HG03095 (cell line): ENCODE data around the gene UBE2D4.
A peak's percentile ranks its signal among the peaks of the same experiment; 100 is the strongest.
"Not testable (repeated sequence)": the region's sequence is repeated elsewhere in the genome, so short reads cannot be mapped to it uniquely, and the experiment has no call there.

Experiments used
- ATAC-seq: cut with Tn5 transposase; IDR thresholded peaks from one replicate; pipeline ENCODE4 v1.9.1; 2021; ENCODE audit warnings: moderate library complexity; ENCODE audit not compliant: unreplicated experiment

Gene UBE2D4

DNA sequence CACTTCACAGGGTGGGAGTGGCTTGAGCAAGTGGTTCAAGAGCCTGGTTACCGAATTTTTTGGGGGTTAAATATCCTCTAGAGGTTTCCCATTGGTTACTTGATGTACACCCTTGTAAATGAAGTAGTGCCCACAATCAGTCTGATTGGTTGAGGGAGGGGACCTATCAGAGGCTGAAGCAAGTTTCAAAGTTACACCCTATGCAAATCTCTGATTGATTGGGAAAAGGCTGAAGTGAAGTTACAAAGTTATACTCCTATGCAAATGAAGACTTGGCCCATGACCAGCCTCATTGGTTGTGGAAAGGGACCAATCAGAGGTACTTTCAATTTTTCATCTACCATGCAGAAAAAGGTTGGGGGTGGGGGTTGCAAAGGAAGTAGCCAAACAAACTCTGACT is 34.7 kb downstream of the UBE2D4 start:
- no peak for ATAC-seq

DNA sequence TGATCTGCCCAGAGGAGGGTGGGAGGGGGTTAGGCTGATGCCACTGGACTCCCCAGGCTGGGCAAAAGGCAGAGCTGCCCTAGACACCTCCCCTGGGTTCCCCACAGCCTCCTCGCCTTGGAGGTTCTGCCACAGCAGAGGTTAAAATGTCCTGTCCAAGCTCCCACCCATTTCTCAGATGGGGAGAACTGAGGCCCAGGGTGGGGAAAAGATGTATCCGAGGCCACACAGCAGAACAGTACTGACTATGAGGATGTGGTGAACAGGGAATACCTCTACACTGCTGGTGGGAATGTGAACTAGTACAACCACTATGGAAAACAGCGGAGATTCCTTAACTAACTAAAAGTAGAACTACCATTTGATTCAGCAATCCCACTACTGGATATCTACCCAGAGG is 40.2 kb downstream of the UBE2D4 start:
- not testable (repeated sequence) for ATAC-seq

DNA sequence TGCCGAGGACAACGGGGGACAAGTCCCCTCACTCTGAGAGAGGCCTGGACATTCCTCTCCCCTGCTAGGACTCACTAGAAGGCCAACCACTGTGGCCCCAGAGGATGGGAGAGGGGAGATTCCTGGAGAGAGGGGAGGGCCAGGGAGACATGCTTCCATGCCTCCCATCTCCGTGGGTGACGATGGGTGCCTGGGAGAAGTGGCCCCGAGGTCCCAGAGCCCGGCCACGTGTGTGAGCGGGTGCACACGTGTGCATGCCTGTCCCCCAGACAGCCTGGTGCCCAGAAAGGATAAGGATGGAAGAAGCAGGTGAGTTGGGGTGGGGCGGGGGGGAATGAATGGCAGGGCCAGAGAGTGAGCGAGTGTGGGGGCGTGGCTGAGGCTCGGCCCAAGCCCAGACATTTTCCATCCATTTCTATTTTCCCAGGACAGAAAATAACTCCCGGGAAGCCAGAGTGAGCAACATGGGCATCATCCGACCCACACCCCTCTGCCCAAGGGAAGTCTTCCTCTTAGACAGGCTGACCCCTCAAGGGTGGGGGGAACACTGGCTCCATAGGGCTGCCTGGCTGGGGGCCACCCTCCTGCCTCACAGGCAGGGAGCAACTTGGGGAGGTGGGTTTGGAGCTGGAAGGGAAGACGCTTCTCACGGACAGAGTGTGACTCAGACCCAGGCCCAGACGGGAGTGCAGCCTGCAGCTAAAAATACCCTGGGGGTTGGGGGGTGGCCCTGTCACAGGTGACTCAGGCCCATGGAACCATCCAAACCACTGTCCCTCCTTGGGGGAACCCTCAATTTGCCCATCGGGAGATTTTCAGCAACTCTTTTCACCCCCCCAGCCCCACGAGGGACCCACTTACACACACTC is 42.2 kb downstream of the UBE2D4 start:
- not testable (repeated sequence) for ATAC-seq

DNA sequence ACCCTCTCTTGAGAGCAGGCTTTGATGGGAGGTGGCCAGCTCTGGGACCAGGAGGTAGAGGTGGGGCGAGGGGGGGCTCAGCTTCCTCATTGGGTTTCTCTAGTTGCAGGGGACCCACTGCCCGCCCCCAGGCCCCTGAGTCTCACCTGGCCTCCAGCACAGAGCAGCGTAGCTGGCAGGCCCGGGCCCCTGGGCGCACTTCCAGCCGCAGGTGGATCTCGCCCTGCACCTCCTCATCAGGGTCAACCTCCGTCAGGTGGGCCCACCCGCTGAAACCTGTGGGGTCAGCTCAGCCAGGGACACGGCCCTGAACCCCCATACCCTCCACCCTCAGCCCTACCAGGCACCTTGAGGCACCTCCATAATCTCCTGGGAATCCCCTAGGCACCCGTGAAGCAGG is 43.4 kb downstream of the UBE2D4 start:
- ATAC-seq: not testable (repeated sequence)

DNA sequence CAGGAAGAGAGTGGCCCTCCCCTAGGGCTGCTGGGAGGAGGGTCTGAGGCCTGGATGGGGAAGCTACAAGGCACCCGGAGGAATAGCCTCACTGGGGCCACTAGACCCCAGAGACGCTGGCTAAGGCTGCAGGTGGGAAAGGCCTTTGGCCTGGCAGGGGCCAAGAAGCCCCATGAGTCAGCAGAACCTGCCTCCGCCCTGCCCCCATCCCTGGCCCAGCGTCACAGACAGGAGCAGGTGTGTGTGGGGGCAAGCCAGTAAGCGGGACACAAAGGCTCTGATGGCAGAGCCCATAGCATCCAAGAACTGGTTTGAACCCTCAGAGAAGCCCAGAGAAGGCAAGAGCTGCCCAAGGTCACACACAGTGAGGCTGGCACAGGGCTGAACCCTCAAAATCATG is 44.5 kb downstream of the UBE2D4 start:
- ATAC-seq: not testable (repeated sequence)

DNA sequence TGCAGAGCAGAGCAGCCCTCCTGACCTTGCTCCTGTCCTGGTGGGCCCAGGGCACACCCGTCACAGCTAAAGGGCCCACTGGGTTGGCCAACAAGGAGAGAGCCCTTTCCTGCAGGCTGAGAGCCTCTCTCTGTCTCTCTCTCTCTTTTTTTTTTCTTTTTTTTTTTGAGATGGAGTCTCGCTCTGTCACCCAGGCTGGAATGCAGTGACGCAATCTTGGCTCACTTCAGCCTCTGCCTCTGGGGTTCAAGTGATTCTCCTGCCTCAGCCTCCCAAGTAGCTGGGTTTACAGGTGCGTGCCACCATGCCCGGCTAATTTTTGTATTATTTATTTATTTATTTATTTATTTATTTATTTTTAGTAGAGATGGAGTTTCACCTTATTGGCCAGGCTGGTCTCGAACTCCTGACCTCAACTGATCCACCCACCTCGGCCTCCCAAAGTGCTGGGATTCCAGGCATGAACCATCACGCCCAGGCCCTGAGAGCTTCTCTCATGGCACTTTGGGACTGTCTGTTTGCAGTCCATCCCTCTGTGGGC is 47.9 kb downstream of the UBE2D4 start:
- not testable (repeated sequence) for ATAC-seq

DNA sequence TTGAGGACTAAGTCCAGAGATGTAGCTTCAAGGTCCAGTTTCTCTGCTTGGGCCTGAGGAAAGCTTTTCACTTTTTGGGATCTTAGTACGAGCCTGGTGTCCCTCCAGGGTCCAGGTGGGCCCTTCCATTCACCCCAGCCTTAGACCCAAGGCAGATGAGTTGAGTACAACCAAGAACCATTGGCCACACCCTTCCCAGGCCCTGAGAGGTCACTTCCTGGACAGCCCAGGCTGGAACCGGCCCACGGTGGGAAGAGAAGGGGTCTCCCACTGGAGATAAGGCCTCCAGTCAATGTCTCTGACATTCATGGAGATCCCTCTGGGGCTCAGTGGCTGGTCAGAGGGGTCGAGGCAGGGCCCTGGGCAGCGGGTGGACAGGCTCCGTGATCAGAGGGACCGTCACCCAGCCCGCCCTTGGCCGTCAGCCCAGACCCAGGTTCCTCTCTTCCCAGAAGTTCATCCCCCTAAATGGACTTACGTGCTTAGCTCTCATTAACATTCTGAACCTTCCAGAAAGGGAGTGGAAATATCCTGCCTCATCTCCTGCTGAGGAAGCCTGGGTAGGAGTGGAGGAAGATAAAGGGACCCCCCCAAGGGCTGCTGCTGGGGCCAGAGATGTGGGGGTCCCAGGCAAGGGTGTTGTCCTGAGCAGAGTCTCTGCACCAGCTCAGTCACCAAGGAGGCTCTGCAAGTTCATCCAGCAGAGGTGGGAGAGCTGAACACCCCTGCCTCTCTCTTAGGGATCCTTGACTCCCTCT is 48.7 kb downstream of the UBE2D4 start:
- ATAC-seq: not testable (repeated sequence)

DNA sequence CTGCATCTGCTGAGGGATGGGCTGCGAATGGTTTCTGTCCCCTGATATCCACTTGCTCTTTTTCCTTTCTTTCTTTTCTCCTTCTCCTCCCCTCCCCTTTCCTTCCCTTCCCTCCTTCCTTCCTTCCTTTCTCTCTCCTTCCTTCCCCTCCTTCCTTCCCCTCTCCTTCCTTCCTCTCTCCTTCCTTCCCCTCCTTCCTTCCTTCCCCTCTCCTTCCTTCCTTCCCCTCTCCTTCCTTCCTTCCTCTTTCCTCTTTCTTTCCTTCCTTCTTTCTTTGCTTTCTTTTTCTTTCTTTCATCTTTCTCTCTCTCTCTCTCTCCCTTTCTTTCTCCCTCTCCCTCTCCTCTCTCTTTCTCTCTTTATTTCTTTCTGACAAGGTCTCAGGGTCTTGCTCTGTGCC is 51.3 kb downstream of the UBE2D4 start:
- no peak for ATAC-seq

DNA sequence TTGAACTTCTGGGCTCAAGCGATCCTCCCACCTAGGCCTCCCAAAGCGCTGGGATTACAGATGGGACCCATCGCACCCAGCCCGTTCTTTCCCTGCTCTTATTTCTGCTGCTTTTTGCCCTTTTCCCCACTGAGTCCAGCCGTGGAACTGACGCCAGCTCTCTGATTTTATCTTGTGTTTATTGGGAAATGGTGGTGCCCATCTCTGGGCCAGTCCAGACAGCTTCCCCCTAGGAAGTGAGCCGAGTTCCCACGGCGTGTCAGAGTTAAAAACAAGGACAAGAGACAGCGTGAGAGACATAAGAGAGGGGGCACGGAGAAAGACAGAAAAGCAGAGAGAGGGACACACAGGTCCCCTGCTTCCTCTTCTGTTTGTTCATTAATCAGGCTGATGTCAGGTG is 51.9 kb downstream of the UBE2D4 start:
- ATAC-seq: not testable (repeated sequence)

DNA sequence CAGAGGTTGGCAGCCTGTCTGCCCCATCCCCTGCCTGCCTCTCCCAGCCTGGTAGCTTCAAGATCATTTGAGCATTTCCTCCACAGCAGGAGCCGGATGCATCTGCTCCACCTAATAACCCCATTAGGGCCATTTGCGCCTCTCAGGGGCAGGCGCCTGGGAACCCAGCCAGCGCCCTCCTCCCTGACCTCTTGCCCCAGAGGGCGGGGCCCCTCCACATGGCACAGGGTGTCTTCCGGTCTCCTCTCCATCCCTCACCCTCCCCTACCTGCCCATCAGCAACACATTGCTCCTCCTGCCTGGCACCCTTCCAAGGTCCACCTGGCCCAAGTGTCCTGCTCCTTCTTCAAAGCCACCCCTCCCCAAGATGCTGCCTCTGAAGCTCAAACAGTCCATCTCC is 56.6 kb downstream of the UBE2D4 start:
- not testable (repeated sequence) for ATAC-seq

DNA sequence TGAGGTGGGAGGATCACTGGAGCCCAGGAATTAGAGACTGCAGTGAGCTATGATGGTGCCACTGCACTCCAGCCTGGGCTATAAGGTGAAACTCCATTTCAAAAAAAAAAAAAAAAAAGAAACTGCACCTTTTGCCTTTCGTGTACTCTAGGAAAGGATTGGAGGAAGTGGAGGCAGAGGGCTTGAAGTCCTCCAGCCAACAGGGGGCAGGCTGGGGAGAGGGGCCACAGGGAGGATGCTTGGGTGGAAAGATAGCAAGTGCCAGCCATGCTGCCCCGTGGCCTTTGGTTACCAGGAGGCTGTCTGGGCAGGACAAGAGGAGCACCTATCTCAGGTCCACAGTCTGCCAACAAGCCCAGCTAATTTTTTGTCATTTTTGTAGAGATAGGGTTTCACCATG is 57.5 kb downstream of the UBE2D4 start:
- not testable (repeated sequence) for ATAC-seq

DNA sequence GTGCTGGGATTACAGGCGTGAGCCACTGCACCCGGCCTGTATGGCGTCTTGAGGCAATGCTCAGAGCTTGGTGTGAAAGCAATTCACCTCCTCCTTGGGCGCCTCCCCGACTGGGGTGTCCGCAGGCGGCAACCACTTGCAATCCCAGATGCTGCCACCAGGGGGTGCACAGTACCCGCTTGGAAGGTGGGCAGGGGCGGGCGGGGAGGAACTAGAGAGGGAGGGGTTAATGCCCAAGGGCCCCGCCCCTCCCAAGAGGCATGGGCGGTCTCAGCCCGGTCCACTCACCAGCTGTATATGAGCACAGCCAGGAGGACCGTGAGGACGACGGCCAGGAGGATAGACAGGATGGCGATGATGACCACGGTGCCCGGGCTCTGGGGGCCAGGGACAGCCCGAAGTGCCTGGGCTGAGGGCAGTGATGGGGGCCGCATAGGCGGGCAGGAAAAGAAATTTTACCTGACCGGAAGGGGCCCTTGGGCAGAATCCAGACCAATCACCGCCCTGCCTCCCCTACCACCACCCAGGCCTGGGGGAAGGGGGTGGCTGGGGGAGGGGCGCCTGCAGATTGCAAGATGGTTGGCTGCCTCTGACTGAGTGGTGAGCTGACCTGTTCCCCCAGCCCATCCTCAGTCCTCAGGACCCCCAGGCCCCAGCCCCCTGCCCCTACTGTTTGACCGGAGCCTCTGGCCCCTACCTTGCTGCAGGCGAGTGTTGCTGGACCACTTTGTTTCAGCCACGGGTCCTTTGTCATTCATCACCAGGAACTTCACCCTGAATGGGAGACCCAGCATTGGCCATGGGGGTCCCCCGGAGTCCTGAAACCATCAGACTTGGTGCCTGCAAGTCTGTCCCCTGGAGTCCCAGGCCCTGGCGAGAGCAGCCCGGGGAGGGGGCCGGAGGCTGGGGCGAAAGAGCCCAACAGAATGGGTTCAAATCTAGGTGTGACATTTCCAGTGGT is 59.9 kb downstream of the UBE2D4 start:
- peak; percentile 74 for ATAC-seq

DNA sequence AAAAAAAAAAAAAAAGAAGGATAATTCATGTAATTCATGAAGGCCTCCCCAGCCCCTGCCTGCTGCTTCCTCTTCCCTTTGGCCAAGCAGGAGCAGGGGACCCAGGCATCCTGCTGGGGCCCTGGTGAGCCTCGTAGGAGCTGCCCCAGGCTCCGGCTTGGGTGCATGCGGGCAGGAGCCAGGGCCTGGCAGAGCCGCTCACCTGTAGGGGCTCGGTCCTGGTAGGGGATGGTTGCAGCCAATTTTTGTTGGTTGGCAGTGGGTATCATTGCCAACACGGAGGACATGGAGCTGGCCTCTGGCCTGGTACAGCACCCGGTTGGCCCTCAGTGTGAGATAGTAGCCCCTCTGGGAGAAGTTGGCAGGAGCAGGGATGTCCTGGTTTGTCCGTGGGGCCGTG is 61.2 kb downstream of the UBE2D4 start:
- ATAC-seq: not testable (repeated sequence)

DNA sequence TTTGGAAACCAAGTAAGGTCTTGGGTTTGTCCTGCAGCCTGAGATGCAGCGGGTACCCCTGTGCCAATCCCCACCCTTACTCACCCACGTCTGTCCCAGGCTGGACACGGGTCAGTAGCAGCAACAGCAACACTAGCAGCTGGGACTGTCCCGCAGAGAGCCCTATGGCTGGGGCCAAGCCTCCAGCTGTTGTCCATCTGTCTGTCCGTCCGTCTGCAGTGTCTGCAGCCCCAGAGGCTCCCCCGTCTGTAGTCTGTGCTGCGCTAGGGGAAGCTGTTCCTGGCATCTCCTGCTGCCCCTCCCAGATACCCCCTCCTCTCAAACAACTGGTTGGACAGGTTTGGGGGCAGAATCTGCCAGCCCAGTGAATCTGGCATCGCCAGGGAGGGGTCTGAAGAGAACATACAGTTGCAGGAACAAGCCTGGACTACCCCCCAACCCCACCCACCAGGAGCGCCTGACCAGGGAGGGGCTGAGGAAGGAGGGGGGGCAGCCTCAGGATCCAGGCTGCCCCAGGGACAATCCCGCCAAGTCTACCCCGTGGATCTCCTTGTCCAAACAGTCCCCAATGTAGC is 63.9 kb downstream of the UBE2D4 start:
- ATAC-seq: not testable (repeated sequence)

DNA sequence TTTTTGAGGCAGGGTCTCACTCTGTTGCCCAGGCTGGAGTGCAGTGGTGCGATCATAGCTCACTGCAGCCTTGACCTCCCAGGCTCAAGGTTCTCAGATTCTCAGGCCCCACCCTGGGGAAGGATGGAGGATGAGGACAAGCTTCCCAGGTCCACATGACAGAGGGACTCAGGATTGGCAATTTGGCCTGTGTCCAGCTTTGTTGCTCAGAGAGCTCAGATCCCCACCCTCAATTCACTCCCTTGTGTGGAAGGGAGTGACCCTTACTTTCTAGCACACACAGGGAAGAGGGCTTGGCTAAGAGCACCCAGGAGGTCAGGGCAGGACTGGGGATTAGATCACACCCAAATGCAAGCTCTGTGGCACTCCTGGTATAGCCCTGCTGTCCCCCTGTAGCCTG is 64.6 kb downstream of the UBE2D4 start:
- not testable (repeated sequence) for ATAC-seq

DNA sequence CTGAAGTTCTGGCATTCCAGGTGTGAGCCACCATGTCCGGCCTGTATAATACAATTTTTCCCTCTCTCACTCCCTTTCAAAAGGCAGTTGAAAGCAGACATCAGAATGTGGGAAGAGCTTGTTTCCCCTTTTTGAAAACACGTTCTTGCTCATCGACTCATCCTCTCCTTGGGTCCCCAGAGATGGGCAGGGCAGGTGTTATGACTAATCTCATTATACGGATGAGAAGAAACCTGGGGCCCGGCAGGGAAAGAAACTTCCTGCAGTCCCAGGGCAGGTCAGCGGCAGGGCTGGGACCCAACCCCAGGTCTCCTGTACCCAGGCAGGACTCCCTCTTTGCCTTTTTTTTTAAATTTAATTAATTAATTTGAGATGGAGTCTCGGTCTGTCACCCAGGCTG is 66.7 kb downstream of the UBE2D4 start:
- peak; percentile 84 for ATAC-seq

DNA sequence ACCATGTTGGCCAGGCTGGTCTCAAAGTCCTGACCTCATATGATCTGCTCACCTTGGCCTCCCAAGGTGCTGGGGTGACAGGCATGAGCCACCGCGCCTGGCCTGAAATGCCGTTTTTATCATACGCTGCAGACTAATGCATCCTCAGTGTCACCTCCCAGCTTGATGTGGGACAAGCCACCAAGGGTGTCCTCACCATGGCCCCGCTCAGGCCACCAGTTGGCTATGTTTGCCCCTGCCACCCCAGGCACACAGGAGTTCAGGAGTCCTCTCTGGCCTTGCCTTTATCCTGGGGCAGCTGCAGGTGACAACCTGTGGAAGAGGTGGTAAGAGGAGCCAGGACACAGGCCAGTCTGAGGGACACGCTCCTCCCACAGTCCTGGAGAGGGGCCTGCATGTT is 68.4 kb downstream of the UBE2D4 start:
- ATAC-seq: not testable (repeated sequence)

DNA sequence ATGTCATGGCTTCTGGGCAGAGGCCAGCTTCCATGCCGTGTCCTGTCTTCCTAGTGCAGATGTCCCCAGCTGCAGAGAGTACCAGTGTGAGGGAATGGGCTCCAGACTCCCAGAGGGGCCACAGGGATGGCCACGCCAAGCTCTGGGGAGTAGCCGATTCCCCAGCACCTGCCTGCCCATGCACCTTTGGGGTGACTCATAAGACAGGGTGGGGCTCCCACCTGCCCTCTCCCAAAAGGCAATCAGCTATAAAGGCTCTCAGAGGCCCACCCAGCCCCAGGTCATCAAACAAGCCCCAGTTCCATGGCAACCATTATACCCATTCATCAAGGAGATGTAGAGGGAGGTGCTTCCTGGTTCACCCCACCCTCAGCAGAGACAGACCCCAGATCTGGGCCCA is 71.3 kb downstream of the UBE2D4 start, which contains the start of gene SPDYE1:
TSS of gene SPDYE1 (plus strand) at position 366 of the 400 bp plus-strand sequence. CDS start 2,053 bp downstream, outside the sequence.
- ATAC-seq: not testable (repeated sequence)
